GM23248 (cell line): ENCODE data around the gene TAF3.

Source experiments
- EZH2 ChIP-seq: fragments of 200-600 bp; sonication (generic); IDR thresholded peaks from 2 replicates; pipeline ENCODE4 v1.6.1; 2018; ENCODE audit warnings: antibody characterized with exemption, mild to moderate bottlenecking; ENCODE audit not compliant: insufficient read depth, poor library complexity, severe bottlenecking
- EZH2phosphoT487 ChIP-seq: fragments of 200-600 bp; sonication (generic); IDR thresholded peaks from 2 replicates; pipeline ENCODE4 v1.6.1; 2018; ENCODE audit warnings: antibody characterized with exemption, moderate library complexity, mild to moderate bottlenecking, low read depth; ENCODE audit not compliant: insufficient read depth

DNA sequence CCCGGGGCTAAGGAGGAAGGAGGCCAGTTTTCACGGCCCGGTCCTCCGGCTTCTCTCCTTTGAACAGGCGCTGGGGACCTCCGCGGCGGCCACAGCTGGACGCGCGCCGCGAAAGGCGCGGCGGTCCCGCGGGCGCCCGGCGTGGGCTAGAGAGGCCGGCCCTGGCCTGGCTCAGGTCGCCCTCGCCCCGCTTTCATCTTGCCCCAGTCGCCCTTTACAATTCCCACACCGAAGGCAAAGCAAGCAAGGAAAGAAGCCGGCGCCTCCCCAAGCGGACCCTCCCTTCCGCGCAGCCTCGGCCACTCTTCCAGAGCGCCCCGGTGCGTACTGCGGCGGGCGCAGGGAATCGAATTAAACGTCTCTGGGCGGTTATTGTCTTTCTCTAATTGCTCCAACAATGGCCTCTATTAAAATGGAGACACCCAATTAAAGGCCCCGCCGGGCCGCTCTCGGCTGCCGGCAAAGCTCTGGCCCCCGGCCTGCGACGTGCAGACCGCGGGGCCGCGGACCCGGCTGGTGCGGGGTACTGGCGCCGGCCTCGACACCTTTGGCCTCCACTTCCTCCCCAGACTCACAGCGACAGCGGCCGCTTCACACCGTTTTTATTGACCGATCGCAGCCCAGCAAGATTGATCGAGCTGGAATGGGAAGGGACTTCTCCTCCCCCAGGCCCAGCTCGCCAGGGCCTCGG lies 231.7 kb downstream of the TAF3 start:
- TF ChIP-seq EZH2 (peak; percentile 99), EZH2phosphoT487 (peak; percentile 79)
